GM12801 (cell line): Measurements from ENCODE around the gene MED28.

Experiments used
- TF ChIP-seq, protein P1 (sequence below): IDR thresholded peaks from one replicate; pipeline ENCODE4 v1.5.1; 2011; ENCODE audit warnings: control low read depth; ENCODE audit not compliant: insufficient read length; ENCODE audit errors: extremely low read depth

The MED28 gene

DNA sequence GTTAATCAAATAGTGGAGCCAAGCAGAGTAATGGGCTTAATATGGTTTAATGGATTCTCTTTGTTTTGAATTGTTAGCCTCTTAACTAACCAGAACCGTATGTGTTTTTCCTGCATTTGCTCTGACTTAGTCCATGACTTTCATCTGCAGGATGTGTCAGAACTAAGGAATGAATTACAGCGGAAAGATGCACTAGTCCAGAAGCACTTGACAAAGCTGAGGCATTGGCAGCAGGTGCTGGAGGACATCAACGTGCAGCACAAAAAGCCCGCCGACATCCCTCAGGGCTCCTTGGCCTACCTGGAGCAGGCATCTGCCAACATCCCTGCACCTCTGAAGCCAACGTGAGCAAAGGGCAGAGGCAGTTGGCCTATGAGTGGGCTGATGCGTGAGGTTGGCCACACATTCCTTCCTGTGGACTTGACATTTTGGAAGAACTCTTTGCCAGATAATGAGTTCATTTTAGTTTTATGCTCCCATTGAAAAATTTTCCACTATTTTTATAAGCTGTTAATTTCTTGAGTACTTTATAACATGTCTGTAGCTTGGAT is 9.1 kb downstream of the MED28 start:
- TF ChIP-seq, protein P1, sequence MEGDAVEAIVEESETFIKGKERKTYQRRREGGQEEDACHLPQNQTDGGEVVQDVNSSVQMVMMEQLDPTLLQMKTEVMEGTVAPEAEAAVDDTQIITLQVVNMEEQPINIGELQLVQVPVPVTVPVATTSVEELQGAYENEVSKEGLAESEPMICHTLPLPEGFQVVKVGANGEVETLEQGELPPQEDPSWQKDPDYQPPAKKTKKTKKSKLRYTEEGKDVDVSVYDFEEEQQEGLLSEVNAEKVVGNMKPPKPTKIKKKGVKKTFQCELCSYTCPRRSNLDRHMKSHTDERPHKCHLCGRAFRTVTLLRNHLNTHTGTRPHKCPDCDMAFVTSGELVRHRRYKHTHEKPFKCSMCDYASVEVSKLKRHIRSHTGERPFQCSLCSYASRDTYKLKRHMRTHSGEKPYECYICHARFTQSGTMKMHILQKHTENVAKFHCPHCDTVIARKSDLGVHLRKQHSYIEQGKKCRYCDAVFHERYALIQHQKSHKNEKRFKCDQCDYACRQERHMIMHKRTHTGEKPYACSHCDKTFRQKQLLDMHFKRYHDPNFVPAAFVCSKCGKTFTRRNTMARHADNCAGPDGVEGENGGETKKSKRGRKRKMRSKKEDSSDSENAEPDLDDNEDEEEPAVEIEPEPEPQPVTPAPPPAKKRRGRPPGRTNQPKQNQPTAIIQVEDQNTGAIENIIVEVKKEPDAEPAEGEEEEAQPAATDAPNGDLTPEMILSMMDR = no peak

DNA sequence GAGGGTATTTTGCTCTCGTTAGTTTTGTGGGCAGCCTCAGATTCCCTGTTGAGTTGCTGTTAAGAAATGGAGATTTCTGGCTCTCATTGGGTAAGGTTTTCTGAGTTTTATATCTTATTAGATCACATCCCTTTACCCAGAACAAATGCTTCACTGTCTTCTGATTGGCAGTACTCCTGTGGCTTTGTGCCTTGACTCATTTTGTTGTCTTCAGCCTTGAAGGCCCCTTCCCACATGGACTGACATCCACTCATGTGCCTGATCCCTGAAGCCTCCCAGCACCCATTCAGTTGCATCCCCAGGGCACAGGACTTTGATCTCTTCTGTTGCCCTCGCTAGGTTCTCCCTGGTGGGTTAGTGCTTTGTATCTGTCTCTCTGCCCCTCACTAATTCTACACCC is 10.4 kb downstream of the MED28 start:
- TF ChIP-seq, protein P1 = no peak

DNA sequence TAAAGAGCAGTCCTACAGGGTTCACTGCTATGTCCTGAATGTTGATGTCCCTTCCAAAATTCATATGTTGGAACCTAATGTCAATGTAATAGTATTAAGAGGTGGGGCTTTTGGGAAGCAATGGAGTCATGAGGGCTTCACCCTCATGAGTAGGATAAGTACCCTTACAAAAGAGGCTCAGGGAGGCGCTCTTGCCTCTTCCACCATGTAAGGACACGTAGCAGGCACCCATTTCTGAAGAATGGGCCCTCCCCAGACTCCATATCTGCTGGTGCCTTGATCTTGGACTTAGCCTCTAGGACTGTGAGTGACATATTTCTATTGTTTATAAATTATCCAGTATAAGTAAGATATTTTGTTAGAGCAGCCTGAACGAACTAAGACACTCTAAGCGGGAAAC is 15.8 kb downstream of the MED28 start:
- TF ChIP-seq, protein P1 = no peak

DNA sequence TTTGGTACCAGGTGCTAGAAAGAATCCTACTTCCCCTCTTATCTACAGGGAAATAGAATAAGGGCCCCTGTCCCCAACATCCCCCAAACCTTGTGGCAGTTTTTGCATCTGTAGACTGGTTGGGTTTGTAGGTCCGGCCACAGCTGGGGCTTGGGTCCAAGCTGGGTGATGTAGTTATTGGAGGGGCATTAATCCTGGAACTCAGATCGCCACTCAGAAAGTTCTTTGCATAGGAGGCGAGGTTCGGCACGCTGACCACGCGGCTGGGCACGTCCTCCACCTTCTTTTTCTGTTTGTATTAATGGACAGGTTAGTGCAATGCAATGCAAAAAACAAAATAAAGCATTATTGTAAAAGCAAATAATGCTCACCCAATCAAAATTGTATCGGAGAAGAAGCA is 19.2 kb downstream of the MED28 start:
- TF ChIP-seq, protein P1 = no peak

DNA sequence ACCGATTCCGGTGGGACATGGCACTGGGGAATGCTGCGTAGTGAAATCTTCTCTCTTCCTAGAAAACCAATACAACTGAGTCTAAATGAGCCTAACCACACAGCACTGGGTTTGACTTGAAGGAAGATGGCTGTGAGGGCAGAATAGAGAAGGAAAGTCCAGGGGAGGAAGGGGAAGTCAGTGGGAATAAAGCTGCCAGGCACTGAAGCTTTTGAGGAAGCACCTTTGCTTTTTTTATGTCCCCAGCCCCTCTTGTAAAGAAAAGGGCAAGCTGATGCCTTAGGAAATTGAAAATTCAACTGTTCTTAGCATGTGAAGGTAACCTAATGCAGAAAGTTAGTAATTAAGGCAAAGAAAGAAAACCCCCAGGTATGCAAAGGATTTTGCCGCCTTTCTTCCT is 20.6 kb downstream of the MED28 start:
- TF ChIP-seq, protein P1 = no peak

DNA sequence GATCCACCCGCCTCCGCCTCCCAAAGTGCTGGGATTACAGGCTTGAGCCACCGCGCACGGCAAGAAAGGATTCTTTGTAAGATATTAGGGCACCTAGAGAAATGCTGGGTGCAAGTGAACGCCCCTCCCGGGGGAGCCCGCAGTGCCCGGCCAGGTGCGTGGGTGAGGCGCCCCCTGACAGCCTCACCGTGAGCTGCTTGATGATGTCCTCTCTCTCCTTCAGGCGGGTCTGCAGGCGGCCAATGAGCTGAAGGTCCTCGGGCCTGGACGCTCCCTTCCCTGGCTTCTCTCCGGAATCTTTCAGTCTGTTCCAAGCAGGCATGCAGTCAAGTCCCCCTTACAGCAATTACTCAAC is 21.9 kb downstream of the MED28 start:
- TF ChIP-seq, protein P1 = no peak

DNA sequence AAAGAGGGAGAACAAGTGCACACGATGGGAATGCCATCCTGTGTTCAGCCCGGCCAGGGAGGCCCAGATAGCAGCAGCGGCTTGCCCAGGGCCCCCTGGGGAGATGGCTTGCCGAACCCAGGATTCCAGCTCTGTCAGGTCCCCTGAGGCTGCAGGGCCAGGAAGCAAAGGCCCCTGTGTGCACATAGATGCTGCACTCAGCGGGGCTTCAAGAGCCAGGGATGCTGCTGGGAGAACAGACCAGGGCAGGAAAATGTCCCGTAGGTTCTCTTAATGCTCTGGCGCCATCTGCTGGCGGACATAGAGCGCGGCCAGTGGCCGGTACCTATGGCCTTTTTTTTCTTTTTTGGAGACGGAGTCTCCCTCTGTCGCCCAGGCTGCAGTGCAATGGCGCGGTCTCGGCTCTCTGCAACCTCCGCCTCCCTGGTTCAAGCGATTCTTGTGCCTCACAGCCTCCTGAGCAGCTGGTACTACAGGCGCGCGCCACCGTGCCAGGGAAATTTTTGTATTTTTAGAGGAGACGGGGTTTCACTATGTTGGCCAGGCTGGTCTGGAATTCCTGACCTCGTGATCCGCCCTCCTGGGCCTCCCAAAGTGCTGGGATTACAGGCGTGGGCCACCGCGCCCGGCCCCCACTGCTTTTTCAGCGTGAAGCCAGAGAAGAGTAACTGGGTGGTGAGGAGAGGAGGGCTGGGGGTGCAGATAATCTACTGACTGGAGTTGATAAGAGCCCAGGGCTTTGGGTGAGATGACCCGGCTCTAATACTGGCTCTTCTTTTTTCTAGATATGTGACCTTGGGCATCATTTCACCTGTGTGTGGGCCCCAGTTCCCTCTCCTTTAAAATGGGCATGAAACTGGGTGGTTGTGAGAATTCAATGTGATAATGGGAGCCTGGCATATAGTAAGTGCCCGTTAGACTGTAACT is 22.5 kb downstream of the MED28 start:
- TF ChIP-seq, protein P1 = no peak
